GM10248 (cell line): ENCODE measurements around the gene ATP10B.

Experiments
- CTCF ChIA-PET: fragments of 300-600 bp; sonication (Branson Sonifier 250); formaldehyde crosslinking; extraction: SDS; loops from one replicate; lab custom pipeline; 2021; ENCODE audit warnings: antibody characterized with exemption; lab: Yijun Ruan, JAX
- POLR2A ChIA-PET: fragments of 350-650 bp; sonication (Branson Sonifier 250); formaldehyde crosslinking; extraction: SDS; loops from one replicate; lab custom pipeline; 2020; ENCODE audit warnings: antibody characterized with exemption; lab: Yijun Ruan, JAX
- DNase-seq: peaks from one replicate; pipeline ENCODE4 v3.0.0; 2012; ENCODE audit errors: extremely low spot score
- TF ChIP-seq, protein P1 (sequence below): IDR thresholded peaks from 2 replicates; pipeline ENCODE4 v1.5.1; 2012; ENCODE audit warnings: mild to moderate bottlenecking, low read depth; ENCODE audit errors: extremely low read depth, missing control alignments, control extremely low read depth

ATP10B gene

DNA sequence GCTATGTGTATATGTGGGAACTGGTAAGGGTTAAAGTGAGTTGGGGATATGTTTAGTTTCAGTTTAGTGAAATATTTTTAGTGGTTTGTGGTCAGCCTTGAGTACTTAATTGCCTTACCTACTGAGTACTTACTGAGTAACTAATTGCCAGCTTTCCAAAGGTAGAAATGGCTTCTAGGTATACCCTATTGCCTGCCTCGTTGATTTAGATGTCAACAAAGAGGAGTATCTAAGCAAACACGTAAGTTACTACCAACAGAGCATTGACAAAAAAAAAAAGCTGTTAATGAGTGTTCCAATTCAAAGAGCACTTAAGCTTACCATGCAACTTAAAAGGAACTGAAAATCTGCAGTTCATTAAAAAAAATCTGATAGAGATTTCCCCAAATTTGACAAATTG, 8.8 kb downstream of the ATP10B start:
- peak; percentile 25 for DNase-seq
- CTCF ChIA-PET = no interaction called here
- TF ChIP-seq, protein P1, sequence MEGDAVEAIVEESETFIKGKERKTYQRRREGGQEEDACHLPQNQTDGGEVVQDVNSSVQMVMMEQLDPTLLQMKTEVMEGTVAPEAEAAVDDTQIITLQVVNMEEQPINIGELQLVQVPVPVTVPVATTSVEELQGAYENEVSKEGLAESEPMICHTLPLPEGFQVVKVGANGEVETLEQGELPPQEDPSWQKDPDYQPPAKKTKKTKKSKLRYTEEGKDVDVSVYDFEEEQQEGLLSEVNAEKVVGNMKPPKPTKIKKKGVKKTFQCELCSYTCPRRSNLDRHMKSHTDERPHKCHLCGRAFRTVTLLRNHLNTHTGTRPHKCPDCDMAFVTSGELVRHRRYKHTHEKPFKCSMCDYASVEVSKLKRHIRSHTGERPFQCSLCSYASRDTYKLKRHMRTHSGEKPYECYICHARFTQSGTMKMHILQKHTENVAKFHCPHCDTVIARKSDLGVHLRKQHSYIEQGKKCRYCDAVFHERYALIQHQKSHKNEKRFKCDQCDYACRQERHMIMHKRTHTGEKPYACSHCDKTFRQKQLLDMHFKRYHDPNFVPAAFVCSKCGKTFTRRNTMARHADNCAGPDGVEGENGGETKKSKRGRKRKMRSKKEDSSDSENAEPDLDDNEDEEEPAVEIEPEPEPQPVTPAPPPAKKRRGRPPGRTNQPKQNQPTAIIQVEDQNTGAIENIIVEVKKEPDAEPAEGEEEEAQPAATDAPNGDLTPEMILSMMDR = no peak
- POLR2A ChIA-PET = interaction anchor here (0.6 kb wide), 1 partner anchor 13 kb away, joined by 3 read pairs; no protein-coding TSS in a partner anchor

DNA sequence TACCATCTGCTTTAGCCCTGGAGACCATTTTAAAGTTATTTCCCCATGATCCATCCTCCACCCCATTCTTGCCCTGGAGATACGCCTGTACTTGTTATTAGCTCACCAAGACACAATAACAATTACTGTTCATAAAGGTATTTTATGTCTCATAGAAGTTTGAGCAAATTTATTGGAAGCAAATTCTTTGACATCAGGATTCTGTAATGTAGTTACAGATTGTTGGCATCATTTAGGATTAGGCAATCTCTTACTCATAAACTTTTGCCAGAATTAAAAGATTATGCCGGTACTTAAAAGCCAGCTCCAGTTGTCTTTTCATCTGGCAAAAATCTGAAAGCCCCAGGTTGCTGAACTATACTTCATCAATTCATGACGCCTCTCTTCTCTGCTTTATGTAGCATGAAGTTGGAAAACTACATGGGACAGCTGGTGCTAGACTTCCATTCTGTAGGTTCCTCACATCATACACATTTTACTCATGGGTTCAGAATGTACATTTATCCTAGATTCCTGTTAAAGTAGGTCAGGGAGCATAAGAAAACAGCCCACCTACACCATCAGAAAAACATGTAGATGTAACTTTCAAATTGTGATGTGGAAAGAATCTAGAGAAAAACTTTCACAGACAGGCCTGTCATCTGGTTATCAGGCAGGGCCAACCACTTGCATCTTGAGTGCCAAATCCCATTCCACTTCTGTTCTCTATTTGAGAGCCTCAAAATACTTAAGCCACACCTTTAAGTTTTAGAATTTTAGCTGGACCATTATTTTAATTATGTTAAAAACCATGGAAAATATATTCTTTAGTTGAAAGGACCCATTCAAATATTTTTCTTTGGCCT, 14.0 kb downstream of the ATP10B start:
- POLR2A ChIA-PET = no interaction called here

DNA sequence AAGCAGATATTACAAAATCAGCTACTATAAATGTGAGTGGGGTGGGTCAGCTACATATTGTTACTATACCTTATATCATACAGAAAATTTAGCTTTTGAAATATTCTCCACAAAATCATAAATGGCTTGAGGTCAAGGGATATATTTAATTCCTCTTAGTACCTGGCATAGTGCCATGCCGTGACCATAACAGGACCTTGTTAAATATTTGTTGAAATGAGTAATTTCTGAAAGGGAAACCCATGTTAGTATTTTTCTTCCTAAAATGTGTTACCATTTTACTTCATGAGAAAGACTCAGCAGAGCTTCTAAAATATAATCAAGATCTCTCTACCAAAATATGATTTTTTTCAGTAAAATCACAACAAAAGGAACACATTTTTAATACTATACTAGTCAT, 14.8 kb downstream of the ATP10B start:
- ChIA-PET CTCF (interaction anchor here (0.7 to 1.9 kb wide), 2 partner anchors 10 to 15 kb away, joined by 4 to 7 read pairs; no protein-coding TSS in a partner anchor), POLR2A (no interaction called here)
- DNase-seq = no peak
- TF ChIP-seq, protein P1 = no peak

More for the DNA sequence above, 14.0 kb downstream of the ATP10B start:
- CTCF ChIA-PET = interaction anchor here (1.9 kb wide), 1 partner anchor 9 kb away, joined by 7 read pairs; no protein-coding TSS in a partner anchor
- DNase-seq = no peak
- TF ChIP-seq, protein P1 = no peak

DNA sequence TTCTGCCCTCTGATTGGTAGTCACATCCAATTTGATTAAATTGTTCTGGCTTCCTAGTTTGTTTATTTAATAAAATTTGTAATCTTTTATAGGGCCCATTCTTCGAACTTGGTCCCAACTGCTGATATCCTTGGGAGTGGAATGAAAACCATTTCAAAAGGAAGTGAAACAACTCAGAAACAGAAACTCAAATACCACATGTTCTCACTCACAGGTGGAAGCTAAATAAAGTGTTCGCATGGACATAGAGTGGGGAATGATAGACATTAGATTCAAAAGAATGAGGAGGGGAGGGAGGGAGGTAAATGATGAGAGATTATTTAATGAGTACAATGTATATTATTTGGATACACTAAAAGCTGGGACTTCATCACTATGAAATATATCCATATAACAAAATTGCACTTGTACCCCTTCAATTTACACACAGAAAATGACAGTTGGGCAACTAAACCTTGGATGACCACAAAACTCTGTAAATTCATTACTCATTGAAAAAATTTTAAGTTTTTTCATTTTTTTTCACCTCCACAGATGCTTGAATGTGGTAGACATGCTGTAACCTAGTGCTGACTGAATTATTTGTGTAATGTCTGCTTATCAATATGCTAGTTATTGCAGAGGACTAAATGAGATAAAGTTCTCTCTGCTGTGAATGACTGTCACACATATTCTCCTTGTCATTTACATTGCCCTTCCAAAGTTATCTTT, 16.0 kb downstream of the ATP10B start:
- no peak for DNase-seq
- POLR2A ChIA-PET = no interaction called here
- TF ChIP-seq, protein P1 = no peak
- CTCF ChIA-PET = interaction anchor here (1.9 kb wide), 1 partner anchor 11 kb away, joined by 7 read pairs; no protein-coding TSS in a partner anchor

DNA sequence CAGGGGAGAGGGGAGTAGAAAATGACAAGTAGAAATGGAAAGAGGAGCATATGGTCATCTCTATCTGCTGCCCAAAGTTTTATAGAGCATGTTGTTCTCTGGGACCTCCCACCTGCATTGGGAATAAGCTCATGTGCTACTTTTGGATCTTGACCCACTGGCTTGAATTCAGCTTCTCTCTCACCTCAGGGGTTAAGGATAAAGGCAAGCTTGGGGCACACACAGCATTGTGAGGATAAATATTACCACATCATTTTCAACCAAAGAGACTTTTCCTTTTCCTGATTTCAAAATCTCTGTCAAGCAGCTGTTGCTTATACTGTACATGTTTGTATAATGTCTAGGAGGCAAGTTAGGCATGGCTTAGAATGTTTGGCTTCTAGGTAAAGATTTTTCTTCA, 16.6 kb downstream of the ATP10B start:
- TF ChIP-seq, protein P1 = no peak
- no peak for DNase-seq
- POLR2A ChIA-PET = no interaction called here
- CTCF ChIA-PET = no interaction called here

GRCh38 chr5:160833806-160834205, 18.2 kb downstream of the ATP10B start:
- no peak for DNase-seq
- ChIA-PET POLR2A (no interaction called here), CTCF (no interaction called here)
- TF ChIP-seq, protein P1 = no peak
